ENCODE measurements around the gene PLAU. TPM values are rescaled to one million over a fixed set of nuclear protein-coding genes. Genes with fewer than 3 reads are reported as not detected.

The PLAU gene
- total RNA-seq, 2 experiments from 2014 or later = 3.0 to 5.3 TPM

DNA sequence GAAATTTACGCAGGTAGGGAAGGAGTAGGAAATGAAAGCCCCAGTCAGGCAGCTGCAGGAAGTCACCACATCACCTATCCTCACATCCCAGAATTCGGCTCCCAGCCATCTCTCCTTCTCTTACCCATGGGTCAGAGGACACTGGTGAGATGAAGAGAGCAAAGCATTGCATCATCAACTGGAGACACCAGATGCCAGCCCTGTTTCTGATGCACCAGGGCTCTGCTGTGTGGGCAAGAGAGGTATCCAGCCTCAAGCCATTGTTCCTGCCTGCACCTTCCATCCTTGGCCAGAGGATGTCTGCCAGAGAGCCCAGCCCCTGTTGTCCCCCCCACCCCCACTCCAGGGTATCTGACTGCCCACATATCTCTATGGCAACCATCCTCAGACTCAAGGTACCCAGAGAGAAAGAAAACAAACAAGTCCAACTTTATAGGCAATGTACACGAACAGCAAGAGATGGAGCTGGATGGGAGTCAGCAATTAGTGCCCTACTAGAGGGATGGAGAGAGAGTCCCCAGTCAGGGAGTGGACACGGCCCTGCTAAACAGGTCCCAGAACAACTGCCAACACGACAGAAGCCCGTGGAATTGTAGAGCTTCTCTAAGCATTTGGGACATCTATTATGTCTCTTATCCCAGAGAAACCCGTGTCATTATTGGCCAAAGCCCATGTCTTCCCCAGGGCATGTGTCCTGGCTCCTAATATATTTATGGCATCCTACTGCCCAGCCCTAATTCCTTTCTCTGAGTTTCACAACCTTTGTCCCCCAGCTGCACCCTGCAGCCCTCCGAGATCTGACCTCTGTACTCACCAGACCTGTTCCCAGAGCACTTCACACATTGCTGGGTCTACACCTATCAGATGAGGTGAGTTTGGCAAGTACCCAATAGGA is 39.4 kb upstream of the PLAU start:
- no peaks in the 10 kb centered on the region for H3K9me3 Mint-ChIP-seq
- ChIA-PET CTCF (interaction anchor here (1.3 kb wide), 1 partner anchor 9 kb away, joined by 3 read pairs; no protein-coding TSS in a partner anchor), POLR2A (interaction anchor here (1.2 to 1.5 kb wide), 2 partner anchors 10 to 22 kb away, joined by 3 to 5 read pairs; no protein-coding TSS in a partner anchor)
- DNase-seq = no peak
- H3K4me3 Mint-ChIP-seq = peak overlapping the region; percentile 74
- no peak overlapping the region for H3K27ac Mint-ChIP-seq
- H3K36me3 Mint-ChIP-seq (ENCODE audit: low read depth) = peaks cover 41% of the 10 kb centered on the region
- peaks cover 64% of the 10 kb centered on the region for H3K4me1 Mint-ChIP-seq
- H3K27me3 Mint-ChIP-seq = no peaks in the 10 kb centered on the region

DNA sequence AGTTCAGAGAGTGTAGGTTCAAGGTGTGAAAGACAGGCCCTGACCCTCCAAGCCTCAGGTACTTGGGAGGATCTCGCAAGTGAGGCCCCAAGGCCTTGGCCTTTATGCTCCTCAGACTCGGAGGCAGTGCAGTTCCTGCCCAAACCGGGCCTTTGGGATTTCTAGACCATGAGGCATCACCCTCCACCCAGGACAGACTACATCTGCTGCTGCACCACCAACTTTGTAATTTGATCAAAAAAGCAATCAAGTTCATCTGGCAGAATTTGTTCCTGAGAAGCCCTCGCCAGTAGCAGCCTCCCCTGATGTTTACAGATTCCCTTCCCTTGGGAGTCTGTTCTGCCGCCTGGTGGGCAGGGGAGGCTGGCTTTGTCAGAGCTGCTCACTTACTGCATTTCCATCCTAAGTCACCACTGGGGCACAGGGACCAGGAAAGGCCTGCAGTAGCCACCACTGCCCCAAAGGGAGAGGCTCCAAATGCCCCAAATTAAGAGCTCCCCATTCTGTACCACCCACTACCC is 38.7 kb upstream of the PLAU start:
- no peak for DNase-seq
- ChIA-PET CTCF (interaction anchor here (1.3 kb wide), 1 partner anchor 10 kb away, joined by 3 read pairs; no protein-coding TSS in a partner anchor), POLR2A (interaction anchor here (1.2 to 1.5 kb wide), 2 partner anchors 11 to 23 kb away, joined by 3 to 5 read pairs; no protein-coding TSS in a partner anchor)
- Mint-ChIP-seq H3K9me3 (no peaks in the 10 kb centered on the region), H3K36me3 (ENCODE audit: low read depth) (peaks cover 37% of the 10 kb centered on the region), H3K27ac (no peak overlapping the region), H3K27me3 (peaks cover 3% of the 10 kb centered on the region), H3K4me1 (peaks cover 61% of the 10 kb centered on the region), H3K4me3 (peak overlapping the region; percentile 74)

DNA sequence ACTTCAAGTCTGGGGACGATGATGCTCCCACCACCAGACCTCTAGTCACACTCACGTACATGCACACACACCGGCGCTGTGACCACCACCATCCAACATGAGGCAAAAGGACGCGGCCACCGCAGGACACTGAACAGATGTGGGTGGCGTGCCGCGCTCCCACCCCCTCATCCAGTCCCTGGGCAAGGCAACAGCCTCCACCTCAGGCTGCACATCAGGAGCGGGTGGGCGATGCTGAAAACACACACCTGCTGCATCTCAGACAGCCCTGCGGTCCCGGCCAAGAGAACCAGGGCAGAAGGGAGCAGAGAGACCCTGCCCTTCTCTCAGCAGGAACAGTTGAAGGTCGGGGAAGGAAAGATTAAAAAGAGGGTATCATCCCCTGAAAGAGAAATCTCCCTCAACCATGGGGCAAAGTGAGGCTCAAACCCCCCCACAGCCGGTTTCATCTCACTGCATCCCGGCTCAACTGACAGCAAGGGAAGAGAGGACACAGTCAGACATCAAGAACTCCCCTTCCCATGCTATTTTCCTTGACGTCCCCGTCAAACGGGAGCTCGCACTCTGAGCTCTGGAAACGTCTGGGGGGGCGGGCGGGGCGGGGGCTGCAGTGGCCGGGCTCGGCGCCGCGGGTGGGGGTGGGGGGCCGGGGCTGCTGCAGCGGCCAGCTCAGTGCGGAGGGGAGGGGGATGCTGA is 37.6 kb upstream of the PLAU start:
- no peak for DNase-seq
- ChIA-PET POLR2A (interaction anchor here (1.0 to 2.6 kb wide), 5 partner anchors 8 to 130 kb away, joined by 3 to 36 read pairs (median 6); partner anchors contain the start of gene SEC24C), CTCF (interaction anchor here (16.3 kb wide), 1 partner anchor 25 kb away, joined by 350 read pairs; no protein-coding TSS in a partner anchor)
- H3K4me1 Mint-ChIP-seq = peaks cover 58% of the 10 kb centered on the region
- peak overlapping the region; percentile 74 for H3K4me3 Mint-ChIP-seq
- H3K36me3 Mint-ChIP-seq (ENCODE audit: low read depth) = peaks cover 37% of the 10 kb centered on the region
- H3K27me3 Mint-ChIP-seq = peaks cover 5% of the 10 kb centered on the region
- H3K9me3 Mint-ChIP-seq = no peaks in the 10 kb centered on the region
- H3K27ac Mint-ChIP-seq = peak overlapping the region; percentile 54

DNA sequence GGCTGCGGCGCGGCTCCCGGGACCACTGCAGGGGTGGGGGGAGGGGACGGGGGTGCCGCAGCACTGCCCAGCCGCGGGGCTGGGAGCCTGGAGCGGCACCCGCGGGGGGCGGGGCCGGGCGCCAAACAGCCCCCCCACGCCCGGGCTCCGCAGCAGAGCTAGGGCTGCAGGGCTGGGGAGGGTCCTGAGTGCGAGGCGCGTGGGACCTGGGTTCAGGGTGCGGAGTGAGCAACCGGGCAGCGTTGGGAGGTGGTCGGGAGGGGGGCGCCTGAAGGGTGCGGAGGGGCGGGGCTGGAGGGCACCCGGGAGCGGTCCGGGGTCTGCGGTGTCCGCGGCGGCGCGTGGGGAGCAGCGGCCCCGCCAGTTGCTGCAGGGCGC is 37.1 kb upstream of the PLAU start:
- ChIA-PET CTCF (interaction anchor here (0.7 to 16.3 kb wide), 3 partner anchors 8 to 25 kb away, joined by 3 to 350 read pairs (median 4); no protein-coding TSS in a partner anchor), POLR2A (interaction anchor here (0.6 to 2.6 kb wide), 8 partner anchors 9 to 130 kb away, joined by 3 to 36 read pairs (median 6); partner anchors contain the start of genes SEC24C and ZSWIM8)
- Mint-ChIP-seq H3K9me3 (no peaks in the 10 kb centered on the region), H3K36me3 (ENCODE audit: low read depth) (peaks cover 33% of the 10 kb centered on the region), H3K4me1 (peaks cover 55% of the 10 kb centered on the region), H3K27me3 (peaks cover 5% of the 10 kb centered on the region), H3K27ac (no peak overlapping the region), H3K4me3 (peak overlapping the region; percentile 53)
- no peak for DNase-seq

DNA sequence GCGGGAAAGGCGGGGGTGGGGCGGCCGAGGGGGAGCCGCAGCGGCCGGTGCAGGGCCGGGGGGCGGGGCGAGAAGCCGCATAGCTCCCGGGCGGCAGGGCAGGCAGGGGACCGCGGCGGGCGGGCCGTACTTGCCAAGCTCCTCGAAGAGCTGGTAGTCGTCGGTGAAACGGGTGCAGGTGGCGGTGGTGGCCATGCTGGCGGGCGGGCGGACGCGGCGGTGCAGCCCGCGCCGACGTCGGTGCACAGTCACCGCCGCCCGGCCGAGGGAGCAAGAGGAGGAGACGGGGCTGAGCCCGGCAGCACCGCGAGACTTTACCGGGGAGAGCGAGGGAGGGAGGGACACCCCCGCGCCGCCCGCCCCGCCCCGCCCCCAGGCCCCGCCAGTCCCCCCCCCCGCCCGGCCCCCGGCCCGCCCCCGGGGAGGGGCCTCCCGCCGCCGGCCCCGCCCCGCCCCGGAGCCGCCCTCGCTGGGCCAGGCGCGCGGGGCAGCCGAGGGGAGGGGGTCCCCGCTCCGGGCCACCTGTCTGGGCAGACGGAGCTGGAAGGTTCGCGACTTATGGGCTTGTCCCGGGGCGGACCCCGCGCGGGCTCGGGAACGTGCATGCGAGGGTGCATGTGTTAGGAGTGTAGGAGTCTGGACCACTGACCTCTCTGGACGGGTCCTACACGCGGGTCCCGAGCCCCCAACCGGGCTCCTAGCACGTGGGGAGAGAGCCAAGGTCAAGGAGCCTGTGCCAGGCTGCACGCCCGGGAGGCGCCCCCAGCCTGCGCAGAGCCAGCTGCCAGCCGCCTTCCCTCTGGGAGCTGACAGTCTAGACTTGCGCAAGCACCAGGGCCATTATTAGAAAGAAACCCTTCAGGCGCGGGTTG is 36.4 kb upstream of the PLAU start, which contains the start of gene CAMK2G:
Gene CAMK2G, minus strand, starts transcription at position 289 of the 872 bp plus-strand sequence. Its CDS starts 94 bp downstream, at position 195.
- peak; percentile 88 for DNase-seq
- Mint-ChIP-seq H3K4me1 (peaks cover 57% of the 10 kb centered on the region), H3K36me3 (ENCODE audit: low read depth) (peaks cover 33% of the 10 kb centered on the region), H3K4me3 (peak within 1 kb of the TSS; percentile 74), H3K27me3 (peaks cover 5% of the 10 kb centered on the region), H3K9me3 (no peaks in the 10 kb centered on the region), H3K27ac (peak within 1 kb of the TSS; percentile 54)
- POLR2A ChIA-PET = interaction anchor here (0.6 to 2.6 kb wide), 11 partner anchors 9 to 131 kb away, joined by 3 to 36 read pairs (median 5); partner anchors contain the start of genes CHCHD1, SEC24C and ZSWIM8
- CTCF ChIA-PET = interaction anchor here (0.7 to 16.3 kb wide), 6 partner anchors 9 to 66 kb away, joined by 3 to 350 read pairs (median 4); no protein-coding TSS in a partner anchor

DNA sequence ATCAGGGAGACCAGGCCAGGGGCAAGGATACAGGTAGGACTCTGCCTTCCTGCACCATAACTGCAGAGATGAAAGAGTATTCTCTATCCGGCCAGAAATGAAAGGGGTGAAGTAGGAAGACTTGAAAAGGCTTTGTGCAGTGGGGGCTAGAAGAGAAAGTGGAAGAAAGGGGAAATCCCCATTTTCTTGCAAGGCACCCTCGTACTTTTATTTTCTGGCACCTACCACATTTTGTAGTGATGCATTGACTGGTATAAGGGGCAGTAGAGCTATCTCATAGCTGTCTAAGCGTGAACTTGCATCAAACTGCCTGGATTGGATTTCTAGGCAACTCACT is 35.8 kb upstream of the PLAU start:
- Mint-ChIP-seq H3K9me3 (no peaks in the 10 kb centered on the region), H3K4me3 (peak overlapping the region; percentile 64), H3K4me1 (peaks cover 62% of the 10 kb centered on the region), H3K27ac (peak overlapping the region; percentile 6), H3K36me3 (ENCODE audit: low read depth) (peaks cover 29% of the 10 kb centered on the region), H3K27me3 (peaks cover 5% of the 10 kb centered on the region)
- CTCF ChIA-PET = interaction anchor here (1.2 to 16.3 kb wide), 4 partner anchors 11 to 66 kb away, joined by 4 to 350 read pairs (median 6); no protein-coding TSS in a partner anchor
- POLR2A ChIA-PET = interaction anchor here (0.8 to 2.6 kb wide), 10 partner anchors 10 to 93 kb away, joined by 3 to 36 read pairs (median 5); partner anchors contain the start of genes CHCHD1 and ZSWIM8
- DNase-seq = no peak

DNA sequence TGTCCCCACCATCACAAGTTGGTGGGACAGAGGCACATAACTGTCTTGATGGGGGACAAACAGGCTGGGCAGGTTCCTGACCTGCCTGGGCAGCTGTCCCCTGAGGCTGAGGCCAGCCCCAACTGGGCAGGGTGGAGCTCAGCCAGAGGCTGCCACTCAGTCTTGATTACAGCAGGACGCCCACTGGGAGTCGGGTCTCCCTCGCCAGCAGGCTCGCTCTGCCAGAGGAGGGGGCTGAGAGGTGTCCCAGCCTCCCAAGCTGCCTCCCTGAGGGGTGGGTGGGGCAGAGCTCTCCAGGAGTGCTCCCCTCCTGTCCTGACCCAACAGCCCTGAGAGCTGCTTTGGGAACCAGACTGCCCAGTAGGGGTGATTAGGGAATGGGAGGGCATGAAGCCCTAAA is 34.8 kb upstream of the PLAU start:
- peaks cover 5% of the 10 kb centered on the region for H3K27me3 Mint-ChIP-seq
- ChIA-PET POLR2A (interaction anchor here (1.0 to 1.8 kb wide), 4 partner anchors 10 to 65 kb away, joined by 3 to 6 read pairs (median 4); no protein-coding TSS in a partner anchor), CTCF (interaction anchor here (16.3 kb wide), 1 partner anchor 27 kb away, joined by 350 read pairs; no protein-coding TSS in a partner anchor)
- H3K4me1 Mint-ChIP-seq = peaks cover 57% of the 10 kb centered on the region
- no peak overlapping the region for H3K4me3 Mint-ChIP-seq
- H3K36me3 Mint-ChIP-seq (ENCODE audit: low read depth) = peaks cover 19% of the 10 kb centered on the region
- no peak for DNase-seq
- no peaks in the 10 kb centered on the region for H3K9me3 Mint-ChIP-seq
- H3K27ac Mint-ChIP-seq = no peak overlapping the region

DNA sequence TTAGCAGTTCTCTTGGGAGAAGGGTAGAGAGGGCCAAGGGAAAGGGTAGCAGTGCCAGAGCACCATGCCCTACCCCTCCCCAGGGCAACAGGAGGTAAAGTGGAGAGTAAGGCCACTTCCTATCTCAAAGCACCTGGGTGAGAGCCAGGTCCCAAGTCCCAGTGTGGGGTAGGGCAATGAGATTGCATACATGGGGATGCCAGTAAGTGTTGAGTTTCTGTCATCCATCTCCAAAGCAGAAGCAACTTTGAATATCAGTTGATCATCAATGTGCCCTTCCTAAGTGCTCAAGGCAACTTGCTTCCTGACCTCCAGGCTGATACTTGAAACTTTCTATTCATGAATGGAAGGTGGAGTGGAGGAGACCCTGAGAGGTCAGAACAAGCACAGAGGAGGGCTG is 34.4 kb upstream of the PLAU start:
- Mint-ChIP-seq H3K4me3 (no peak overlapping the region), H3K27me3 (peaks cover 5% of the 10 kb centered on the region), H3K36me3 (ENCODE audit: low read depth) (peaks cover 17% of the 10 kb centered on the region), H3K27ac (no peak overlapping the region), H3K4me1 (peaks cover 55% of the 10 kb centered on the region), H3K9me3 (no peaks in the 10 kb centered on the region)
- ChIA-PET CTCF (interaction anchor here (4.2 to 16.3 kb wide), 2 partner anchors 19 to 28 kb away, joined by 66 to 350 read pairs; no protein-coding TSS in a partner anchor), POLR2A (interaction anchor here (0.6 to 1.7 kb wide), 5 partner anchors 11 to 66 kb away, joined by 3 to 4 read pairs (median 3); no protein-coding TSS in a partner anchor)
- DNase-seq = no peak

DNA sequence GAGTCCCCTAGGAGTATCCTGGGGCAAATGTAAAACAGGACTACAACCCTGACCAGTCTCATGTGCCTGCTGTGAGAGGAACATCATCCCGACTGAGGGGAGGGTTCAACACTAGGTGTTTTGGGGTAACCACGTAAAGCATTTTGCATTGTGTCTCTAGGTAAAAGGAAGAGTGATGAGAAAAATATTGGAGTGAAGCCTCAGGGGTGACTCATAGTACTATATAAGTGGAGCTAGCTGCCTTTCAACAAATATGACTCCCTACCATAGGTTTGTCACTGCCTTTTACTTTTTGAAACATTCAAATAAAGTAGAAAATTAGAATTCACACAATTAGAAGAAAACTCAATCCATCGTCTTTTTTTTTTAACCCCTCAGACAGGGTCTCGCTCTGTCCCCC is 34.0 kb upstream of the PLAU start:
- peaks cover 13% of the 10 kb centered on the region for H3K36me3 Mint-ChIP-seq (ENCODE audit: low read depth)
- H3K27ac Mint-ChIP-seq = no peak overlapping the region
- peaks cover 5% of the 10 kb centered on the region for H3K27me3 Mint-ChIP-seq
- H3K9me3 Mint-ChIP-seq = no peaks in the 10 kb centered on the region
- H3K4me1 Mint-ChIP-seq = peaks cover 52% of the 10 kb centered on the region
- CTCF ChIA-PET = interaction anchor here (0.8 to 16.3 kb wide), 4 partner anchors 9 to 28 kb away, joined by 4 to 350 read pairs (median 88); no protein-coding TSS in a partner anchor
- H3K4me3 Mint-ChIP-seq = no peak overlapping the region
- no peak for DNase-seq
- POLR2A ChIA-PET = interaction anchor here (0.6 to 4.0 kb wide), 5 partner anchors 11 to 66 kb away, joined by 3 to 55 read pairs (median 3); no protein-coding TSS in a partner anchor

DNA sequence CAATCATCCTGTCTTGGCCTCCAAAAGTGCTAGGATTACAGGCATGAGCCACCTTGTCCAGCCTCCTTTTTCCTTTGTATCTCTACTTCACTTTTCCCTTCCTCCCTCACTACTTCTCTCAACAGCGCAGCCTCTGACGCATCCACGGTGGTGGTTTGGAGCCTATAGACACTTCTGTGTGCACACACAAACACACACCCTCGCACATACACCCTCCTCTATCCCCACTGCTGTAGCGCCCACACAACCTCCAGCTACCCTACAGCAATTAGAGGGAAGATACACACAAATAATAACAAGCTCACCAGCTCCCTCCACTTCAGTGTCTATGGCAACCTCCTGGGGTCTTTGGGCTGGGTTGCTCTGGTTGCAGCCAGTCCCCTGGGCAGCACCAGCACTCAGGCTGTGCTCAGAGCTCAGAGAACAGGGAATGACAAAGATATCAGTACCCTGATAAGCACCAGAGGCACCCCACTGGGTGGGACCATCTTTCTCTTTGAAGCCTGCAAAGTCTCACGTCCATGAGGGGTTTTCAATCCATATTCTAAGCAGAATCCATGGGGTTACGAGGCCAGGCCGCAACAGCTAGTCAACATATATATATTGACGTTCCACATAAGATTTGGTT is 33.3 kb upstream of the PLAU start:
- ChIA-PET POLR2A (interaction anchor here (0.7 to 4.0 kb wide), 4 partner anchors 12 to 31 kb away, joined by 3 to 55 read pairs (median 4); no protein-coding TSS in a partner anchor), CTCF (interaction anchor here (0.8 to 16.3 kb wide), 6 partner anchors 9 to 63 kb away, joined by 4 to 350 read pairs (median 74); no protein-coding TSS in a partner anchor)
- H3K4me3 Mint-ChIP-seq = no peak overlapping the region
- H3K9me3 Mint-ChIP-seq = no peaks in the 10 kb centered on the region
- DNase-seq = no peak
- peaks cover 5% of the 10 kb centered on the region for H3K27me3 Mint-ChIP-seq
- H3K27ac Mint-ChIP-seq = no peak overlapping the region
- peaks cover 45% of the 10 kb centered on the region for H3K4me1 Mint-ChIP-seq
- peaks cover 6% of the 10 kb centered on the region for H3K36me3 Mint-ChIP-seq (ENCODE audit: low read depth)

DNA sequence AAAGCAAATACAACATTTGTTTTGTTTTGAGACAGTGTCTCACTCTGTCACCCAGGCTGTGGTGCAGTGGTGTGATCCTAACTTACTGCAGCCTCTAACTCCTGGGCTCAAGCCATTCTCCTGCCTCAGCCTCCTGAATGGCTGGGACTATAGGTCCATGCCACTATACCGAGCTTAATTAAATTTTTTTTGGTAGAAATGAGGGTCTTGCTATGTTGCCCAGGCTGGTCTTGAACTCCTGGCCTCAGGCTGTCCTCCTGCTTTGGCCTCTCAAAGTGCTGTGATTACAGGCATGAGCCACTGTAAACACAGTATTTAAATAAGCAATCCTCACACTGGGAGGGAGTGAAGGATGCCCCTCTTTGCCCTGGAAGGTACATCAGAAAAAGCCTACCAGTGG is 32.6 kb upstream of the PLAU start:
- peaks cover 5% of the 10 kb centered on the region for H3K27me3 Mint-ChIP-seq
- H3K36me3 Mint-ChIP-seq (ENCODE audit: low read depth) = no peaks in the 10 kb centered on the region
- no peak for DNase-seq
- POLR2A ChIA-PET = interaction anchor here (0.8 to 4.0 kb wide), 6 partner anchors 9 to 54 kb away, joined by 3 to 55 read pairs (median 6); no protein-coding TSS in a partner anchor
- no peak overlapping the region for H3K4me3 Mint-ChIP-seq
- peaks cover 38% of the 10 kb centered on the region for H3K4me1 Mint-ChIP-seq
- no peaks in the 10 kb centered on the region for H3K9me3 Mint-ChIP-seq
- no peak overlapping the region for H3K27ac Mint-ChIP-seq
- CTCF ChIA-PET = interaction anchor here (0.7 to 16.3 kb wide), 12 partner anchors 12 to 272 kb away, joined by 4 to 350 read pairs (median 20); partner anchors contain the start of genes ADK, AP3M1 and CHCHD1
